HEK293 (cell line): ENCODE measurements around the gene MAP3K6.

Source experiments
- CTCF ChIA-PET: fragments of 350-600 bp; formaldehyde crosslinking; extraction: SDS; loops from one replicate; lab custom pipeline; 2021; ENCODE audit warnings: antibody characterized with exemption; lab: Yijun Ruan, JAX
- POLR2A ChIA-PET: fragments of 300-600 bp; formaldehyde crosslinking; extraction: SDS; loops from one replicate; lab custom pipeline; 2020; ENCODE audit warnings: antibody characterized with exemption, inconsistent platforms; lab: Yijun Ruan, JAX
- H3K27ac ChIP-seq: fragments of 200-500 bp; sonication (Bioruptor generic); 2 replicates; pipeline ENCODE4 v1.5.1; 2014; ENCODE audit warnings: low read depth, low read length, control low read depth, inconsistent platforms; ENCODE audit errors: extremely low read depth
- H3K36me3 ChIP-seq, 2 experiments: fragments of 200-500 bp in 1 of 2; sonication (Bioruptor generic) in 1 of 2; 1 replicate in 1 of 2; 2 replicates in 1 of 2; pipeline ENCODE4 v1.5.1; 2014 to 2017; ENCODE audit warnings: inconsistent platforms in 2 of 2, low read length in 2 of 2; ENCODE audit not compliant: control insufficient read depth in 2 of 2, insufficient read depth in 1 of 2
- H3K4me1 ChIP-seq: fragments of 200-500 bp; sonication (Bioruptor generic); 2 replicates; pipeline ENCODE4 v1.5.1; 2014; ENCODE audit warnings: mild to moderate bottlenecking, low read length, inconsistent platforms; ENCODE audit not compliant: control insufficient read depth, insufficient read depth
- H3K4me3 ChIP-seq: 2 replicates; pipeline ENCODE4 v1.5.1; 2011; ENCODE audit warnings: low read depth, mild to moderate bottlenecking, control low read depth, low read length, moderate library complexity
- H3K9me3 ChIP-seq: fragments of 200-500 bp; sonication (Bioruptor generic); 2 replicates; pipeline ENCODE4 v1.5.1; 2014; ENCODE audit warnings: low read depth, low read length, inconsistent platforms; ENCODE audit not compliant: control insufficient read depth, insufficient read depth
- GLI2 ChIP-seq: fragments of 450-650 bp; formaldehyde crosslinking; IDR thresholded peaks from 2 replicates; pipeline ENCODE4; 2017; ENCODE audit warnings: missing biosample characterization, missing genetic modification characterization, low read depth, borderline replicate concordance
- GLIS2 ChIP-seq: fragments of 450-650 bp; formaldehyde crosslinking; IDR thresholded peaks from 2 replicates; pipeline ENCODE4 v1.5.1; 2016; ENCODE audit warnings: missing biosample characterization, missing genetic modification characterization
- HIC1 ChIP-seq: fragments of 450-650 bp; formaldehyde crosslinking; IDR thresholded peaks from 2 replicates; pipeline ENCODE4 v1.5.1; 2016; ENCODE audit warnings: missing biosample characterization, missing genetic modification characterization
- PATZ1 ChIP-seq: fragments of 450-650 bp; formaldehyde crosslinking; IDR thresholded peaks from 2 replicates; pipeline ENCODE4 v1.5.1; 2016; ENCODE audit warnings: missing biosample characterization, missing genetic modification characterization
- PBX3 ChIP-seq: sonication (generic); formaldehyde crosslinking; IDR thresholded peaks from 2 replicates; pipeline ENCODE4 v1.8.1; 2022; ENCODE audit warnings: mild to moderate bottlenecking, moderate library complexity, missing genetic modification reagents
- SP7 ChIP-seq: fragments of 450-650 bp; formaldehyde crosslinking; IDR thresholded peaks from 2 replicates; pipeline ENCODE4 v1.5.1; 2016; ENCODE audit warnings: missing biosample characterization, missing genetic modification characterization
- ZBTB17 ChIP-seq: fragments of 450-650 bp; formaldehyde crosslinking; IDR thresholded peaks from 2 replicates; pipeline ENCODE4 v1.5.1; 2016; ENCODE audit warnings: missing biosample characterization, missing genetic modification characterization
- ZBTB6 ChIP-seq: fragments of 450-650 bp; formaldehyde crosslinking; IDR thresholded peaks from 2 replicates; pipeline ENCODE4 v1.5.1; 2017; ENCODE audit warnings: missing biosample characterization, missing genetic modification characterization
- ZFHX2 ChIP-seq: fragments of 450-650 bp; formaldehyde crosslinking; conservative IDR thresholded peaks from 2 replicates; pipeline ENCODE4 v1.5.1; 2016; ENCODE audit warnings: missing biosample characterization, missing genetic modification characterization
- ZNF146 ChIP-seq: fragments of 450-650 bp; formaldehyde crosslinking; IDR thresholded peaks from 2 replicates; pipeline ENCODE4 v1.5.1; 2016; ENCODE audit warnings: missing biosample characterization, missing genetic modification characterization
- ZNF214 ChIP-seq: fragments of 450-650 bp; formaldehyde crosslinking; IDR thresholded peaks from 2 replicates; pipeline ENCODE4 v1.5.1; 2017; ENCODE audit warnings: missing biosample characterization, mild to moderate bottlenecking, missing genetic modification characterization, borderline replicate concordance
- ZNF302 ChIP-seq: fragments of 450-650 bp; formaldehyde crosslinking; IDR thresholded peaks from 2 replicates; pipeline ENCODE4 v1.5.1; 2016; ENCODE audit warnings: missing biosample characterization, missing genetic modification characterization, low read depth
- ZNF362 ChIP-seq: fragments of 450-650 bp; formaldehyde crosslinking; IDR thresholded peaks from 2 replicates; pipeline ENCODE4 v1.5.1; 2016; ENCODE audit warnings: missing biosample characterization, missing genetic modification characterization
- ZNF571 ChIP-seq: fragments of 450-650 bp; formaldehyde crosslinking; IDR thresholded peaks from 2 replicates; pipeline ENCODE4 v1.5.0; 2017; ENCODE audit warnings: missing biosample characterization, missing genetic modification characterization
- ZNF621 ChIP-seq: fragments of 450-650 bp; formaldehyde crosslinking; IDR thresholded peaks from 2 replicates; pipeline ENCODE4 v1.5.1; 2017; ENCODE audit warnings: missing biosample characterization, missing genetic modification characterization
- ZSCAN16 ChIP-seq: fragments of 450-650 bp; formaldehyde crosslinking; IDR thresholded peaks from 2 replicates; pipeline ENCODE4 v1.5.1; 2016; ENCODE audit warnings: missing biosample characterization, missing genetic modification characterization
- ZSCAN4 ChIP-seq: fragments of 450-650 bp; formaldehyde crosslinking; IDR thresholded peaks from 2 replicates; pipeline ENCODE4 v1.5.1; 2017; ENCODE audit warnings: missing biosample characterization, missing genetic modification characterization

MAP3K6 gene

GRCh38 chr1:27395441-27396195, 28.9 kb upstream of the MAP3K6 start (continued):
- TF ChIP-seq PATZ1 (peak; percentile 37; the same call in 1 of the 2 replicates), SP7 (tag by site-specific recombination) (peak; percentile 42), ZNF214 (tag by site-specific recombination) (no peak)

- ChIA-PET CTCF (interaction anchor here (0.5 to 7.4 kb wide), 34 partner anchors 9 to 398 kb away, joined by 3 to 202 read pairs (median 4); partner anchors contain the start of genes AHDC1, FCN3, MAP3K6 and SYTL1), POLR2A (interaction anchor here (1.0 to 1.7 kb wide), 3 partner anchors 30 to 209 kb away, joined by 4 to 7 read pairs (median 5); partner anchors contain the start of gene AHDC1)
- no peak overlapping the region for H3K27ac ChIP-seq
Measured at GRCh38 chr1:27394925-27395324, 28.2 kb upstream of the MAP3K6 start.

GRCh38 chr1:27394282-27394658, 27.5 kb upstream of the MAP3K6 start:
- H3K4me3 ChIP-seq: no peak overlapping the region
- no peaks in the 10 kb centered on the region for H3K36me3 ChIP-seq
- no peaks in the 10 kb centered on the region for H3K4me1 ChIP-seq
- ChIA-PET CTCF (interaction anchor here (0.5 to 7.4 kb wide), 29 partner anchors 10 to 397 kb away, joined by 3 to 202 read pairs (median 4); partner anchors contain the start of genes AHDC1, FCN3, MAP3K6 and SYTL1), POLR2A (interaction anchor here (1.0 to 1.7 kb wide), 2 partner anchors 29 to 96 kb away, joined by 4 to 5 read pairs; no protein-coding TSS in a partner anchor)
- H3K27ac ChIP-seq: no peak overlapping the region
- no peaks in the 10 kb centered on the region for H3K9me3 ChIP-seq
- TF ChIP-seq ZNF621 (tag by site-specific recombination) (no peak), GLIS2 (no peak), ZSCAN16 (tag by site-specific recombination) (no peak), HIC1 (tag by site-specific recombination) (peak; percentile 51; the same call in 1 of the 2 replicates), GLI2 (tag by site-specific recombination) (no peak), ZNF571 (tag by site-specific recombination) (no peak), PBX3 (no peak)

More at GRCh38 chr1:27394925-27395324, 28.2 kb upstream of the MAP3K6 start:
- Histone ChIP-seq H3K36me3 (no peaks in the 10 kb centered on the region), H3K4me3 (no peak overlapping the region), H3K9me3 (no peaks in the 10 kb centered on the region), H3K4me1 (no peaks in the 10 kb centered on the region)
- no peak for TF ChIP-seq ZNF362 (tag by site-specific recombination)
- no peak for TF ChIP-seq ZFHX2
- no peak for TF ChIP-seq ZSCAN4 (tag by site-specific recombination)
- TF ChIP-seq ZBTB17 (tag by site-specific recombination): no peak
- no peak for TF ChIP-seq ZNF302 (tag by site-specific recombination)
- no peak for TF ChIP-seq ZBTB6 (tag by site-specific recombination)
- no peak for TF ChIP-seq ZNF146
